ENCODE results near the gene FBXO24. TPM values are rescaled to one million over a fixed set of nuclear protein-coding genes. Genes with fewer than 3 reads are reported as not detected.
"Not testable (repeated sequence)": the region's sequence is repeated elsewhere in the genome, so short reads cannot be mapped to it uniquely, and the experiment has no call there.

The FBXO24 gene
- total and polyA plus RNA-seq, 8 donors = 0.31 to 2.0 (median 0.81) TPM

DNA sequence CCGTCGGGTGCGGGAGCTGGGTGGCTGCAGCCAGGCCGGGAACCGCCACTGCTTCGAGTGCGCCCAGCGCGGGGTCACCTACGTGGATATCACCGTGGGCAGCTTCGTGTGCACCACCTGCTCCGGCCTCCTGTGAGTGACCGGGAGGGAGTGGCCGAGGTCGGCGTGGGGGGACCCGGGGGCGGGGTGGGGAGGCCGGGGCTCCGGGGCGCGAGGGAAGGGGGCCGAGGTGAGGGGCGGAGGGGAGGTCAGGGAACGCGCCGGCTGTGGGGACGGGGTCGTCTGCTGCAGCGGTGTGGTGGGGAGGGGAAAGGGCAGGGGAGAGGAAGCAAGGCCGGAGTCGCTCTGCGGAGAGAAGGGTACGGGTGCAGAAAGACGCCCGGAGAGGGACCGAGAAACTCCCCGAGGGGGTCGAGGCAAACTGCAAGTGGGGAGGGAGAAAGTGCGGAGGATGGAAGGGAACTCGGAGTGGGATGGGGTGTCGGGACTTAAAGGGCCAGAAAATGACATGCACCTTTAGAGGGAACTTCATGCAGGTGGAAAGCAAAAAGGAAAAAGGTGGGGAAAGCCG lies 46.6 kb upstream of the FBXO24 start:
- Histone ChIP-seq H3K4me3 (peak overlapping the region; percentile 66 to 76 (median 74)), H3K27ac (peak overlapping the region; percentile 77 to 90 (median 87)), H3K4me1 (peaks cover 29 to 35% (median 29%) of the 10 kb centered on the region in 3 donors), H3K27me3 (no peaks in the 10 kb centered on the region), H3K9me3 (no peaks in the 10 kb centered on the region), H3K36me3 (no peaks in the 10 kb centered on the region)
- FAIRE-seq = no peak
- intact Hi-C loops (cut with DNase I) = loop anchor here in 1 of 3 donors (10.0 kb wide), 1 partner anchor 55 kb away; the partner anchor contains the start of gene NYAP1
- TF ChIP-seq CTCF (IDR thresholded peaks at IDR 0.05) = no peak
- ATAC-seq = peak in 3 of 4 donors; percentile 1 to 29 (median 3)
- peak in 1 of 6 donors; percentile 43 for DNase-seq
- WGBS, 2 donors = 1% methylated on average over 42 to 44 of the region's 44 CpGs

DNA sequence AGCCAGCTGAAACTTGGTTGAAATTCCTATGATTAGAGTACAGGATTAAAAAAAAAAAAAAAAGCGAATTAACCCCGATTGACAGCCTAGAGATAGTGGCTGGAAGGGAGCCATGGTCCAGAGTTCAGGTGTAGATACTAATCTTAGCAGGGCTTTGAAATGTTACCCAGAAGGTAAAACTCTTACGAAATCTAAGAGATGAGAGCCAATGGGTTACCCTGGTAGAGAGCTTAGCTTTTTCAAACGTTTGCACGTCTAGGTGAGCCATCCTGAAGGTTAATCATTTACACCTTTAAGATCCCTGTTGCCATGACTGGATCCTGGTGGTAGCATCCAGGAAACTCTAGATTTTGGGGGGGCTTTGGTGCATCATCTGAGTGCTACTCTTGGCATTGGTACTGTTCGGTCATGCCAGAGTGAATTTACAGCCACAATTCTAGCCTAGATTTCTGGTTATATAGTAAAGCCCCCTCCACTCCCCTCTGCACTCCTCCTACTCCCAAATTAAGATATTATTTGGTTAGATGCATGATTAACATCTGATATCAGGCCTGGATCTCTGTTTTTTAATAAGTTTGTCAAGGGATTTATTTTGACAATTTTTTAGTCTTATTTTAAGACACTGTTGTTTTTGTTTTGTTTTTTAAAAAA lies 45.9 kb upstream of the FBXO24 start:
- Histone ChIP-seq H3K27ac (peak overlapping the region; percentile 77 to 90 (median 87)), H3K27me3 (no peaks in the 10 kb centered on the region), H3K4me3 (peak overlapping the region; percentile 66 to 76 (median 74)), H3K36me3 (no peaks in the 10 kb centered on the region), H3K4me1 (peaks cover 29 to 42% (median 36%) of the 10 kb centered on the region in 3 donors), H3K9me3 (no peaks in the 10 kb centered on the region)
- intact Hi-C loops (cut with DNase I) = no loop called here
- no peak for FAIRE-seq
- ATAC-seq = peak; percentile 54 to 66 (median 58)
- TF ChIP-seq CTCF (IDR thresholded peaks at IDR 0.05) = no peak
- DNase-seq = peak in 4 of 6 donors; percentile 80 to 87 (median 82)
- WGBS, 2 donors = 10 to 11% methylated on average over 6 of the region's 6 CpGs

- H3K36me3 ChIP-seq; H3K9me3 ChIP-seq; H3K27me3 ChIP-seq; H3K4me3 ChIP-seq; intact Hi-C loops (cut with DNase I); DNase-seq; ATAC-seq; FAIRE-seq: not testable (repeated sequence)
- 84 to 85% methylated on average over 7 of the region's 7 CpGs for WGBS, 2 donors
- Histone ChIP-seq H3K27ac (peak overlapping the region in 2 of 4 donors; percentile 15 to 44), H3K4me1 (peaks cover 34 to 53% (median 47%) of the 10 kb centered on the region in 3 donors)
Measured at GRCh38 chr7:100541309-100541708, 44.8 kb upstream of the FBXO24 start.

GRCh38 chr7:100543586-100543985 lies 42.5 kb upstream of the FBXO24 start:
- ATAC-seq = no peak
- peaks cover 51 to 70% (median 70%) of the 10 kb centered on the region in 3 donors for H3K4me1 ChIP-seq
- no peaks in the 10 kb centered on the region for H3K27me3 ChIP-seq
- WGBS, 2 donors = 63 to 69% methylated on average over 1 of the region's 1 CpG
- H3K9me3 ChIP-seq = no peaks in the 10 kb centered on the region
- peak overlapping the region in 3 of 4 donors; percentile 42 to 95 (median 90) for H3K27ac ChIP-seq
- H3K4me3 ChIP-seq = no peak overlapping the region
- FAIRE-seq = no peak
- DNase-seq = no peak
- H3K36me3 ChIP-seq = no peaks in the 10 kb centered on the region
- intact Hi-C loops (cut with DNase I) = no loop called here
- no peak for TF ChIP-seq CTCF (IDR thresholded peaks at IDR 0.05)

DNA sequence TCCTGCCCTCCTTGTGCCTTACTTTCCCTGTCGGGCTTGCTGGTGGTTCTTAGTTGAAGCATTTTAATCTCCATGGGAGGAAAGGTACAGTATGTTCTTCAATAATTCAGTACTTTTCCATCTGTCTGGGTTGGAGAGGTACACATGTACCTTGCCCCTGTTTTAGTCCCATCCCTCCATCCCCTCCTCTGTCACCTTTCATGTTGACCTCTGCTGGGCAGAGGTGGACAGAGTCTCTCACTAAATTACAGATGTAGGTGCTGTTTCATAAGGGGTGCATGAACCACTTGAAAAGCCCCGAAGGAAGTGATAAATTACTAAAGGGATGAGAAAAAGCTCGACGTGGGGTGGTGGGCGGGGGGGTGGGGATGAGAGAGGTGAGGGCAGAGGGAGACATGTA lies 41.7 kb upstream of the FBXO24 start:
- DNase-seq = no peak
- no peaks in the 10 kb centered on the region for H3K9me3 ChIP-seq
- WGBS, 2 donors = 13 to 18% methylated on average over 5 of the region's 5 CpGs
- peak overlapping the region; percentile 80 to 95 (median 90) for H3K27ac ChIP-seq
- no peak for FAIRE-seq
- no peak for ATAC-seq
- H3K27me3 ChIP-seq = no peaks in the 10 kb centered on the region
- H3K4me3 ChIP-seq = no peak overlapping the region
- intact Hi-C loops (cut with DNase I) = no loop called here
- no peak for TF ChIP-seq CTCF (IDR thresholded peaks at IDR 0.05)
- H3K4me1 ChIP-seq = peaks cover 51 to 78% (median 77%) of the 10 kb centered on the region in 3 donors
- H3K36me3 ChIP-seq = no peaks in the 10 kb centered on the region

Measured in pancreas (tissue), 10 donors.